ENCODE data around the gene DUSP18.
"Not testable (repeated sequence)": the region's sequence is repeated elsewhere in the genome, so short reads cannot be mapped to it uniquely, and the experiment has no call there.

The DUSP18 gene

DNA sequence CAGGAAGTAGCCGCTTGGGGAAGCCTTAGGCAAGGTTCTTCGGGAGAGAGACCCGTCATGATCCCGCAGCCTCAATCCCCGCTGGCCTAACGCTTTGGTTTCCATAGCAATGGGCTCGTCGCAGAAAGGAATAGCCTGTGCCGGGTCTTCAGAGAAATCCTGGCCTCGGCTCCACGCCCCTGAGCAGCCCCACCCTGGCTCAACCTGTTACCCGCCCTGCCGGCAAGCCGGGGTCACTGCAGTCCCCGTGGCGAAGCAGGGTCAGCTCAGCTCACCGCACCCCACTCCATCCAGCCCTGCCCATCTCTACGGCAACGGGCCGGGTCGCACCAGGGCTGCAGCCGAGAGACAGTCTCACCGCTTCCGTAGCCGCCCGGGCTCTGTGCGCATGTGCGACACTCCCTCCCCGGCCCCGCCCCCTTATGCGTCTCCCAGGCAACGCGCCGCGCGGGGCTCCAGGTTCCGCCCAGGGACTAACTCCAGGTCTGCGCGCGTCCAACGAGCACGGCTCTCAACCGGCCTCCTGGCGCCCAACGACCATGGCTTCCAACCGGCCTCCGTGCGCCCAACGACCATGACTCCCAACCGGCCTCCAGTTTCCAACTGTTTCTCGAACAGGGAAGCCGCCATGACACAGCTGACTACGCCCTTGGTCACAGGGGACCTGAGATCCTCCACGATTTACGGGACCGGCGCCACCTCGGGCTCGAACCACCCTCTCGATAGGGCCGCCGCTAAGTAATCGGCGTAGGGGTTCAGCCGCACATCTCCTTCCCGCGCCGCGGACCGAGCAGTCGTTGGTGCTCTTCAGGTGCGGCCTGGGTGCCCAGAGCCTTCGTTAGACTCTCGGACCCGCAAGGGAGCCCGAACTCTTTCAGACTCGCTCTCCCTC is at the start of gene DUSP18:
Gene DUSP18, minus strand, starts transcription at position 382 of the 892 bp plus-strand sequence. CDS start 3,872 bp downstream, outside the sequence.
- peak; percentile 91 to 96 (median 96) for DNase-seq

GRCh38 chr22:30714062-30714461 is 46.4 kb upstream of the DUSP18 start:
- no peak for DNase-seq

DNA sequence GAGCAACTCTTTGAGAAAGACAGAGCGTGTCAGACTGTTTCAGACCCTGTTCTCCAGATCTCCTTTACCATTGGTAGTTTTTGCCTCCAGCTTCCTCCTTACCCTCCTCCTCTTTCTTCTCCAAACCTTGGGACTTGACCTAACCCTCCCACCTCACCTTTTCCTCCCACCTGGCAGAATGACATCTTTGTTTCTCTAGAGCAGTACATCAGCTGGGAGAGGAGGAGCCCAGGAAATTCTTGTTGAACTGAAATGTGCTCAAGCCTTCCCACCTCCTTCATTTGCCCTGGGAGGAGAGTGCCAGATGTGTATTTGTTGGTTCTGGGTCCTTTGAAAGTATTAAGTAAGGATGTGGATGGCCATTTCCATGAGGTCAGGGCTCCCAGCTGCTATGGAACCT is 44.4 kb upstream of the DUSP18 start:
- no peak for DNase-seq

DNA sequence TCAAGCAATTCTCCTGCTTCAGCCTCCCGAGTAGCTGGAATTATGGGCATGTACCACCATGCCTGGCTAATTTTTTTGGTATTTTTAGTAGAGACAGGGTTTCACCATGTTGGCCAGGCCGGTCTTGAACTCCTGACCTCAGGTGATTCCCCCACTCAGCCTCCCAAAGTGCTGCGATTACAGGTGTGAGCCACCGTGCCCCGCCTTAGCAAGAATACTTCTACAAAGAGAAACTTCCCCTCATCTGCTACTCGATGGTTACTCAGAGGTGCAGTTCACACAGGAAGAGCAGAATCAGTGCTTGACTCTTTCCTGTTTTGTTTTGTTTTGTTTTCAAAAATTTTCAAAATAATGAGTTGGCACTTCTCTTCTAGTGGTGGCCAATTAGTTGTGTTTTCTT is 42.3 kb upstream of the DUSP18 start:
- DNase-seq: not testable (repeated sequence)

DNA sequence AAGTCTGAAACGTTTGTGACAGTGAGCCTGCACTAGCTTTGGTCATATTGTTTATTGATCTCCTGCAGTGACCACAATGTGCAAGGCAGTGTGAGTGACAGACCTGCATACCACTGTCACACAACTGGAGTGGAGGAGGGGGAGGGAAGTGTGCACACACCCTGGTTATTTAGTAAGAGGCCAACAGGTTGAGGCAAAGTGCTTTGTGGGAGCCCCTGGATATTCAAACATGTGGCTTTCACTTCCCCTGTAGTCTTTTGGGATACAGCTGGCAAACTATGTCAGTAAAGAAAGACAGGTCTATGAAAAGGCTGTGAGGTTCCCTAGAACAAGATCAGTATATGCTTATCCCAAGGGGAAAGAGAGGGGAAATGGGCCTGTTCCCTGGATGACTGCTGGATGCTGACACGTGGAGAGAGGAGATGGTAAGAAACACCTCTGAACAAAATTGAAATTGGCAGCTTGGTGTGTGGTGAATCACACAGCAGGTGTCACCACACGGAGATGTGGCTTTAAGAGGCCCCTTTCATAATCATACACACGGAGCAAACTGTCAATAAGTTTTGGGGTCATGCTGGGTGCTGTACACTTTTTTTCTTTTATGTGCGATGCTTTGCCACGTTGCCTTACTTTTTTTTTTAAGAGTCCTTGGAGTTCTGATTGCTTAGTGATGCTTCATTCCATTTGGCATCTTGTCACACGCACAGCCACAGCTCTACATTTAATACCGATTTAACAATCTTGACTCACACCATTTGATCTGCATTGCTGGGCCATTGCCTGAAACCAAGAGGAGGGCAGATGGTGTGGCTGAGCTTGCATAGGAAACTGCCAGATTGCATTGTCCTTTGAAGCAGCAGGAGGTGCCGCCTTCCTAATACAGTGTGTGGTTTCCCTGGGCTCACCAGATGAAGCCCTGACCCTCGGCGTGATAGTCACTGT is 38.3 kb upstream of the DUSP18 start:
- DNase-seq: no peak

DNA sequence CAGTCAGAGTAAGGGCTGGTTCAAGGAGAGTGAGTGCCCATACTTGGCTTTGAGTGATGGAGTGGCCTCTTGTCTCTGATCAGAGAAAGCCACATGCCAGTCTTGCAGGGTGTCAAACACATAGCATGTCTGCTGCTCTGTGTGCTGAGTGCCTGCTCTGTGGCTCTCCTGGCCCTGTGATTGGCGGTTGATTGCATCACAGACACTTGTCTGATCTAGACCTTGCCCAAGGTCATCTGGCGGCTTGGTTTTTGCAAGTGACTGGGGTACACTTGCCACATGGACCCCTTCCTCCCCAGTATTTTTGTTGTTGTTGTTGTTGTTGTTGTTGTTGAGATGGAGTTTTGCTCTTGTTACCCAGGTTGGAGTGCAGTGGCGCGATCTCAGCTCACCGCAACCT is 37.3 kb upstream of the DUSP18 start:
- DNase-seq: no peak

DNA sequence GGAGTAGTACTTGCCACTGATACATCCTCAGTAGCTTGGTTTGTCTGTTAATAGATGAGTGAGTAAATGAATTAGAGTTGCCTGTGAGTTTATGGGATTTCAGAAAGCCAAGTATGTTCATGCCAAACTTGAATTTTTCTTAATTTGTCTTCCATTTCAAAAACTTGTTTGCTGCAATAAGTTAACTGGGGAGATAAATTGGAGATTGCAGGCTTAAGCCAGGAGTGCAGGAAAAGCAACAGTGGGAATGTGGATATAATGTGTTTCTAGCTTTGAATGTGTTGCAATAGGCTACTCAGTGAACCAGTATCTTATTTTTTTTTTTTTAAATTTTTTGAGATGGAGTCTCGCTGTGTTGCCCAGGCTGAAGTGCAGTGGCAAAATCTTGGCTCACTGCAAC is 35.2 kb upstream of the DUSP18 start:
- no peak for DNase-seq

GRCh38 chr22:30701872-30702271 is 34.2 kb upstream of the DUSP18 start:
- DNase-seq: no peak

DNA sequence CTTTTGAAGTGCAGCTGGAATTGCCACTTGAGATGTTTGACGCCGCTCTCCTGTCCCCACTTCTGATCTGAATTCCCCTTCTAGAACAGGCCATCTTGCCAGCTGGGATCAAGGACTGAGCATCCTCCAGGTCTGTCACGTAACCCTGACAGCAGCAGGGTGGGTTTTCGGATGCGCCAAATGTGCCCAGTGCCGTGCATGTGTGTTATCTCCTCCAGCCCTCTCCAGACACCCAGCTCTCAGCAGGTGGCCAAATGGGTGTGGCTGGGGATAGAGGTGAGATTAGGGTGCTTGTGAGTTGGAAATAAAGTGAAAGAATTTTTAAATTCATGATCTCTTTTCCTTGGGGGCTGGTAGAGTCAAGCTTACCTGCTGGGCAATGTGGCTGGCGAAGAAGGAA is 30.3 kb upstream of the DUSP18 start:
- DNase-seq: no peak

GRCh38 chr22:30695871-30696655 is 28.4 kb upstream of the DUSP18 start:
- no peak for DNase-seq

- DNase-seq: no peak
Observed at GRCh38 chr22:30695351-30695851, 27.7 kb upstream of the DUSP18 start.

- peak; percentile 41 to 74 (median 56) for DNase-seq
Observed at GRCh38 chr22:30694640-30695350, 27.1 kb upstream of the DUSP18 start, which contains the start of gene OSBP2. TSS of gene OSBP2 (plus strand) at chr22:30694874. CDS start at chr22:30694910, 36 bp downstream.

- DNase-seq: peak; percentile 54 to 75 (median 69)
Observed at GRCh38 chr22:30694171-30694639, 26.5 kb upstream of the DUSP18 start.

GRCh38 chr22:30691204-30691603 is 23.5 kb upstream of the DUSP18 start:
- no peak for DNase-seq

GRCh38 chr22:30689622-30690021 is 21.9 kb upstream of the DUSP18 start:
- DNase-seq: no peak

GRCh38 chr22:30687358-30687757 is 19.7 kb upstream of the DUSP18 start:
- DNase-seq: no peak

DNA sequence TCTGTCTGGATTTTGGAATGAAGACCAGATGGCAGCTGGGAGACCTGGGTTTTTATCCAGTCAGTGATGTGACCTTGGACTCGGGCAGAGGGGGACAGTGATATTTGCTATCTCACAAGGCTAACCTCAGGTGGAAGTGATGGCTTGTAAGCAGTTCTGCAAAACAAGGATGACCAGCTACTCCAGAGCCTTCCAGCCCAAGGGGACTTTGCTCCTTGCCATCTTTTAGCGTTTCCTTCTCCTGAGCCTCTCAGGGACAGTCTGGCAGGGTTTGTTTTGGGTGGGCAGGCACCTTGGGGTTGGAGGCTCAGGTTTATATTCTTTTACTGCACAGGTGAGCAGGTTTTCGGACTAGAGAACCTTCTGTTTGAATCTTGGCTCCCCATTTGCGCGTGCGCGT is 17.5 kb upstream of the DUSP18 start:
- no peak for DNase-seq

DNA sequence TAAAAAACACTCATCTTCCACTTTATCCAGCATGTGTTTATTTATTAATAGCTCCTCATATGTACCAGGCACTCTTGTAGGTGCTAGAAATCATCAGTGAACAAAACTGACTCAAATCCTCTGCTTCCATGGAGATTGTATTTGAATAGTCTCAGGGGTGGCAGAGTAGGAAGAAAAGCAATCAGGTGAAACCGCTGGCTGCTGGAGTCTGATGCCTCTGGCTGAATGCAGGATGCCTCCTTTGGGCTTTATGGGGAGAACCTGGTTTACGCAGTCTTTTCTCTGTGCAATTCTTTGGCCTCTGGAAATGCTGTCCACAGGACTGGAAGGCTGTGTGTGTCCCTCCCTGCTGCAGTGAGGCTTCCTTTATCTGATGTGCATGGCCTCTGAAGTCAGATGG is 14.2 kb upstream of the DUSP18 start:
- DNase-seq: no peak

DNA sequence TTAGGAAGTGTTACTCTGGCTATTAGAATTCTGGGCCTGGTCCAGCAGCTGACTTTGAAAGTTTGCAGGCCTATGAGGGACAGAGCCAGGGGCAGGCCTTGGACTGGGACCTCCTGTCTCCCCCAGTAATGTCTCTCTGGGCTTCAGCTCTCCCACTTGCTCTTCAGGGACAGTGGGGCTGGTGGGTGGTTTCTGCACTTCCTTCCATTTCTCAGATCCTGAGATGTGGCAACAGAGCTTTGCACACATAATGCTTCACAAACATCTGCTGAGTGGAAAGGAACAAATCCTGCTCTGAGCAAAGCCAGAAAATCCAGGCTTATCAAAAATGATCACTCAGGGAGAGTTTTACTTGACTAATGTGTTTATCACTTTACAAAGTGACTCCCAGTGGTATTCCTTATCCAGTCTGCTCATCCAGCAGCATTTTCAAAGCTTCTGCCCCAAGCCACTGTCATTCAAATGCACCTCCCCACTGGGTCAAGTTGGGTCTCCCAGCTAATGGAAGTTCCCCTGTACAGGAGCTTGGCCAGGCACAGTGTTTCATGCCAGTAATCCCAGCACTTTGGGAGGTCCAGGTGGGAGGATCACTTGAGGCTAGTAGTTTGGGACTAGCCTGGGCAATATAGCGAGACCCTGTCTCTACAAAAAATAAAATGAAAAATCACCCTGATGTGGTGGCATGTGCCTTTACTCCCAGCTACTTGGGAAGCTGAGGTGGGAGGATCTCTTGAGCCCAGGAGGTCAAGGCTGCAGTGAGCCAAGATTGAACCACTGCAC is 13.5 kb upstream of the DUSP18 start:
- peak; percentile 50 to 57 (median 51) for DNase-seq

DNA sequence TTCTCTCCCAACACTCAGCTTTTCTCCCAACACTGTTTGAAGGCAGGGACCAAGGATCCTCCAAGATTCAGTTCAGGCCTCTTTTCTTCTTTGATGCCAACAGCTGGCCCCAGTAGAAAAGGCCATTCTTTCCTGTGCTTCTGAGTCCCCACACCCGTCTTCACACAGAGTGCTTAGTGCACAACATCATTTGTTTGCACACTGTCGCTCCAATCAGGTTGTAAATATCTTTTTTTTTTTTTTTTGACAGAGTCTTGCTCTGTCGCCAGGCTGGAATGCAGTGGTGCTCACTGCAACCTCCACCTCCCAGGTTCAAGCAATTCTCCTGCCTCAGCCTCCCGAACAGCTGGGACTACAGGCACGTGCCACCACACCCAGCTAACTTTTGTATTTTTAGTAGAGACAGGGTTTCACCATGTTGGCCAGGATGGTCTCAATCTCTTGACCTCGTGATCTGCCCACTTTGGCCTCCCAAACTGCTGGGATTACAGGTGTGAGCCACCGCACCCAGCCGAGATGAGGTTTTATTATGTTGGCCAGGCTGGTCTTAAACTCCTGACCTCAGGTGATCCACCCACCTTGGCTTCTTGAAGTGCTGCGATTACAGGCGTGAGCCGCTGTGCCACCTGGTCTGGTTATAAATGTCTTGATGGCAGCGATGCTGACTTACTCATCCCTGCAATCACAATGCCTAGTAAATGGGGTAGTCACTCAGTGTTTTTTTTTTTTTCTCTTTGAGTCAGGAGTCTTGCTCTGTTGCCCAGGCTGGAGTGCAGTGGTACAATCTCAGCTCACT is 12.4 kb upstream of the DUSP18 start:
- not testable (repeated sequence) for DNase-seq

All from suppressor macrophage treated with lipopolysaccharide for 1 hour (primary cell).